ENCODE measurements around the gene TLE7. TPM values are rescaled to one million over a fixed set of nuclear protein-coding genes. Genes with fewer than 3 reads are reported as not detected.

The TLE7 gene
- polyA plus RNA-seq, 1 of the 3 experiments (the other 2 are of a cell fraction), result not detected

GRCh38 chr16:71460236-71460635 lies 18.4 kb upstream of the TLE7 start:
- Histone ChIP-seq H3K9ac (no peak overlapping the region), H3K9me3 (no peaks in the 10 kb centered on the region), H2AFZ (ENCODE audit: low read depth) (no peak overlapping the region), H3K27ac (ENCODE audit: low read depth in 2 of 2, low read length in 1 of 2) (no peak overlapping the region), H3K79me2 (ENCODE audit: insufficient read depth) (peaks cover 43% of the 10 kb centered on the region), H3K9me2 (no peaks in the 10 kb centered on the region), H3K4me2 (peak overlapping the region; percentile 20; the same call in 1 of the 2 replicates), H3K4me3 (ENCODE audit: low read depth in 2 of 2, low read length in 1 of 2) (peak overlapping the region in 1 of 2 experiments; percentile 6; a peak in 1 of 4 replicates), H3K27me3 (ENCODE audit: insufficient read depth) (no peaks in the 10 kb centered on the region), H4K20me1 (ENCODE audit: insufficient read depth) (no peaks in the 10 kb centered on the region), H3K4me1 (ENCODE audit: control insufficient read depth in 1 of 2, insufficient read depth in 2 of 2, low read depth in 1 of 2, low read length in 1 of 2) (peaks cover 3 to 11% of the 10 kb centered on the region in 2 experiments; a peak in 3 of 4 replicates), H3K36me3 (replicated peaks in 1 of 2; ENCODE audit: control insufficient read depth in 1 of 2, insufficient read depth in 2 of 2, low read length in 1 of 2) (peaks cover 8 to 12% of the 10 kb centered on the region in 2 experiments), H3F3A (replicated peaks; ENCODE audit: insufficient read depth) (peaks cover 3% of the 10 kb centered on the region)
- DNase-seq, result no peak
- 60% methylated on average over 4 of the region's 4 CpGs for WGBS (ENCODE audit: low lambda C conversion rate)
- 0 out of 2 replicates have a peak, but pooled peaks have one; percentile 31 for TF ChIP-seq FOSL2 (IDR thresholded peaks at IDR 0.05; ENCODE audit: borderline replicate concordance, low read depth)
- peak; percentile 49 for TF ChIP-seq TCF12 (IDR thresholded peaks at IDR 0.05)
- TF ChIP-seq JUND (IDR thresholded peaks at IDR 0.05), result peak; percentile 19; the same call in 1 of the 2 replicates
- TF ChIP-seq YY1 (IDR thresholded peaks at IDR 0.05; ENCODE audit: low read depth), result no peak
- ChIA-PET CTCF (interaction anchor here (0.6 kb wide), 1 partner anchor 10 kb away, joined by 3 read pairs; no protein-coding TSS in a partner anchor), POLR2A (no interaction called here)

DNA sequence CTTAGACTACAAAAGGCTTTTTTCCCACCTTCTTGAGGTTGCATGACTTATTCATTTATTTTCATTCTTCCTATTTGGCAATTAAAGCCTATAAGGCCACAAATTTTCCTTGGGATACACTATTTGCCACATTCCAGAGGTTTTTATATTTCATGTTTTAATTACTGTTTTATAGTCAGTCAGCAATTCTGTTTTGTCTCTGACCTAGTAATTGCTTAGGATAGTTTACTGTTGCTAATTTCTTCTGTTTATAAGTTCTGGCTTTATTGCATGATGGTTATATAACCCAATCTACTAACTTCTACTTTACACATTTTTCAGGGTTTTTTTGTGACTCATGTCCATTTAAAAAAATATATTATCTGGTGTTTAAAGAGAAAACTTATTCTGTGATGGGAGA lies 17.7 kb upstream of the TLE7 start:
- H3K9ac ChIP-seq, result no peak overlapping the region
- H2AFZ ChIP-seq (ENCODE audit: low read depth), result no peak overlapping the region
- TF ChIP-seq MAX (IDR thresholded peaks at IDR 0.05; ENCODE audit: low read depth) (no peak), EP300 (IDR thresholded peaks at IDR 0.05; ENCODE audit: borderline replicate concordance in 1 of 2, low read depth in 1 of 2, low read length in 1 of 2) (no peak), SMC3 (IDR thresholded peaks at IDR 0.05; ENCODE audit: low read depth, low read length) (no peak), GATA2 (CRISPR knock-in tag; IDR thresholded peaks at IDR 0.05) (no peak), MXI1 (IDR thresholded peaks at IDR 0.05; ENCODE audit: low read depth, low read length) (no peak), REST (IDR thresholded peaks at IDR 0.05; ENCODE audit: low read depth, low read length) (no peak), RXRA (IDR thresholded peaks at IDR 0.05; ENCODE audit: borderline replicate concordance, low read depth) (no peak)
- TF ChIP-seq, protein P1, sequence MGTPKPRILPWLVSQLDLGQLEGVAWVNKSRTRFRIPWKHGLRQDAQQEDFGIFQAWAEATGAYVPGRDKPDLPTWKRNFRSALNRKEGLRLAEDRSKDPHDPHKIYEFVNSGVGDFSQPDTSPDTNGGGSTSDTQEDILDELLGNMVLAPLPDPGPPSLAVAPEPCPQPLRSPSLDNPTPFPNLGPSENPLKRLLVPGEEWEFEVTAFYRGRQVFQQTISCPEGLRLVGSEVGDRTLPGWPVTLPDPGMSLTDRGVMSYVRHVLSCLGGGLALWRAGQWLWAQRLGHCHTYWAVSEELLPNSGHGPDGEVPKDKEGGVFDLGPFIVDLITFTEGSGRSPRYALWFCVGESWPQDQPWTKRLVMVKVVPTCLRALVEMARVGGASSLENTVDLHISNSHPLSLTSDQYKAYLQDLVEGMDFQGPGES (IDR thresholded peaks at IDR 0.05; ENCODE audit: low read depth, low read length), result no peak
- no peaks in the 10 kb centered on the region for H3K27me3 ChIP-seq (ENCODE audit: insufficient read depth)
- H3K36me3 ChIP-seq (replicated peaks in 1 of 2; ENCODE audit: control insufficient read depth in 1 of 2, insufficient read depth in 2 of 2, low read length in 1 of 2), result peaks cover 14% of the 10 kb centered on the region in 2 experiments
- peaks cover 43% of the 10 kb centered on the region for H3K79me2 ChIP-seq (ENCODE audit: insufficient read depth)
- no peaks in the 10 kb centered on the region for H3K9me3 ChIP-seq
- H3K27ac ChIP-seq (ENCODE audit: low read depth in 2 of 2, low read length in 1 of 2), result no peak overlapping the region
- ChIA-PET POLR2A (no interaction called here), CTCF (interaction anchor here (0.6 to 2.5 kb wide), 3 partner anchors 9 to 47 kb away, joined by 3 to 11 read pairs (median 3); no protein-coding TSS in a partner anchor)
- no peaks in the 10 kb centered on the region for H4K20me1 ChIP-seq (ENCODE audit: insufficient read depth)
- no peak for DNase-seq
- peaks cover 3 to 11% of the 10 kb centered on the region in 2 experiments; a peak in 3 of 4 replicates for H3K4me1 ChIP-seq (ENCODE audit: control insufficient read depth in 1 of 2, insufficient read depth in 2 of 2, low read depth in 1 of 2, low read length in 1 of 2)
- no peak overlapping the region for H3K4me3 ChIP-seq (ENCODE audit: low read depth in 2 of 2, low read length in 1 of 2)
- H3F3A ChIP-seq (replicated peaks; ENCODE audit: insufficient read depth), result peaks cover 3% of the 10 kb centered on the region
- no peak overlapping the region for H3K4me2 ChIP-seq
- H3K9me2 ChIP-seq, result no peaks in the 10 kb centered on the region

Data from SK-N-SH (cell line).